ENCODE results near the gene KCNJ12.
"Not testable (repeated sequence)": the region's sequence is repeated elsewhere in the genome, so short reads cannot be mapped to it uniquely, and the experiment has no call there.

Gene KCNJ12

GRCh38 chr17:21421421-21422310 lies 45.5 kb downstream of the KCNJ12 start:
- H3K27me3 ChIP-seq (ENCODE audit: control insufficient read depth in 1 of 2, insufficient read depth in 2 of 2, low read length in 2 of 2); H3K27ac ChIP-seq (ENCODE audit: low read depth, low read length); H3K36me3 ChIP-seq (ENCODE audit: control insufficient read depth in 1 of 2, insufficient read depth in 2 of 2, low read length in 2 of 2); H3K4me3 ChIP-seq (ENCODE audit: low read depth in 1 of 2, low read length in 2 of 2); H3K9ac ChIP-seq (ENCODE audit: low read depth in 1 of 2, low read length in 2 of 2); H3K9me3 ChIP-seq (ENCODE audit: control insufficient read depth in 1 of 2, low read length in 2 of 2); H3K4me1 ChIP-seq (ENCODE audit: control insufficient read depth in 1 of 2, insufficient read depth in 2 of 2, low read length in 2 of 2): not testable (repeated sequence)

- not testable (repeated sequence) for H3K9ac ChIP-seq (ENCODE audit: low read depth in 1 of 2, low read length in 2 of 2); H3K27me3 ChIP-seq (ENCODE audit: control insufficient read depth in 1 of 2, insufficient read depth in 2 of 2, low read length in 2 of 2); H3K36me3 ChIP-seq (ENCODE audit: control insufficient read depth in 1 of 2, insufficient read depth in 2 of 2, low read length in 2 of 2); H3K4me3 ChIP-seq (ENCODE audit: low read depth in 1 of 2, low read length in 2 of 2); H3K27ac ChIP-seq (ENCODE audit: low read depth, low read length); H3K4me1 ChIP-seq (ENCODE audit: control insufficient read depth in 1 of 2, insufficient read depth in 2 of 2, low read length in 2 of 2); H3K9me3 ChIP-seq (ENCODE audit: control insufficient read depth in 1 of 2, low read length in 2 of 2)
Observed at GRCh38 chr17:21422311-21423189, 46.4 kb downstream of the KCNJ12 start.

GRCh38 chr17:21423190-21423493 lies 47.0 kb downstream of the KCNJ12 start:
- H3K27me3 ChIP-seq (ENCODE audit: control insufficient read depth in 1 of 2, insufficient read depth in 2 of 2, low read length in 2 of 2); H3K4me3 ChIP-seq (ENCODE audit: low read depth in 1 of 2, low read length in 2 of 2); H3K27ac ChIP-seq (ENCODE audit: low read depth, low read length); H3K4me1 ChIP-seq (ENCODE audit: control insufficient read depth in 1 of 2, insufficient read depth in 2 of 2, low read length in 2 of 2); H3K36me3 ChIP-seq (ENCODE audit: control insufficient read depth in 1 of 2, insufficient read depth in 2 of 2, low read length in 2 of 2); H3K9ac ChIP-seq (ENCODE audit: low read depth in 1 of 2, low read length in 2 of 2); H3K9me3 ChIP-seq (ENCODE audit: control insufficient read depth in 1 of 2, low read length in 2 of 2): not testable (repeated sequence)

DNA sequence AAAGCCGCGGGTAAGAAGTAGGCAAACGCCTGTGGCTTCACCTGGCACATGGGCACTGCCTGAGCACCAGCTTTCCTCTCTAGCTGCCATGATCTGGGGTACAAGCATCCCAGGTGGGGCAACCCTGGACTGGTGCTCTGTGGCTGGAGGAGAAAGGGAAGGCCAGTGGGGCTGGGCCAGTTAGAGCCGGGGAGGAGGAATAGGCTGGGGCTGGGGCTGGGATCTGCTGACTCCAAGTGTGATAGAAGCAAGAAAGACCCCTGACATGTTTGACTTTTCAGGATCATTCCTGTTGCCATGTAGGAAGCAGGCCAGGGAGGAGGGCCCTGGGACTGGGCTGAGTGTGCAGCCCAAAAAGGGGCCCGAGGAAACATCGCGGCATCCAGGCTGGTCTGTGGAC lies 48.5 kb downstream of the KCNJ12 start:
- not testable (repeated sequence) for H3K36me3 ChIP-seq (ENCODE audit: control insufficient read depth in 1 of 2, insufficient read depth in 2 of 2, low read length in 2 of 2); H3K9me3 ChIP-seq (ENCODE audit: control insufficient read depth in 1 of 2, low read length in 2 of 2); H3K9ac ChIP-seq (ENCODE audit: low read depth in 1 of 2, low read length in 2 of 2); H3K4me1 ChIP-seq (ENCODE audit: control insufficient read depth in 1 of 2, insufficient read depth in 2 of 2, low read length in 2 of 2); H3K27me3 ChIP-seq (ENCODE audit: control insufficient read depth in 1 of 2, insufficient read depth in 2 of 2, low read length in 2 of 2); H3K27ac ChIP-seq (ENCODE audit: low read depth, low read length); H3K4me3 ChIP-seq (ENCODE audit: low read depth in 1 of 2, low read length in 2 of 2)

DNA sequence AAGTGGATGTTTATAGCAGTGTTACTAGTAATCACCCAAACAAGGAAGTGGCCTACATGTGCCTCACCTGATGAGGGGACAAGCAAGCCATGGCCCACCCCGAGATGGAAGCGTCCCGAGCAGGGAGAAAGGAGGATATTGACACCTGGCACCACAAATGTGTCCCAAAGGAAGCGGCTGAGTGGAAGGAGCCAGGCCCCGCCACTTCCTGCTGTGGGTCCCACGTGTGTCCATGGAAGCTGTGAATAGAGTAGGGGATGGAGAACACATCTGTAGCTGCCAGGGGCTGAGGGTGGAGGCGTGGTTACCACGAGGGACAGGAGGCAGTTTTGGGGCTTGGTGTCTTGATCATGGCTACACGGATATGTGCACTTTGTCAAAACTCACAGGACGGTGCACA lies 49.2 kb downstream of the KCNJ12 start:
- Histone ChIP-seq H3K9me3 (ENCODE audit: control insufficient read depth in 1 of 2, low read length in 2 of 2) (no peaks in the 10 kb centered on the region), H3K27me3 (ENCODE audit: control insufficient read depth in 1 of 2, insufficient read depth in 2 of 2, low read length in 2 of 2) (no peaks in the 10 kb centered on the region), H3K4me1 (ENCODE audit: control insufficient read depth in 1 of 2, insufficient read depth in 2 of 2, low read length in 2 of 2) (no peaks in the 10 kb centered on the region), H3K9ac (ENCODE audit: low read depth in 1 of 2, low read length in 2 of 2) (no peak overlapping the region), H3K36me3 (ENCODE audit: control insufficient read depth in 1 of 2, insufficient read depth in 2 of 2, low read length in 2 of 2) (no peaks in the 10 kb centered on the region), H3K27ac (ENCODE audit: low read depth, low read length) (no peak overlapping the region), H3K4me3 (ENCODE audit: low read depth in 1 of 2, low read length in 2 of 2) (no peak overlapping the region)

GRCh38 chr17:21425736-21426135 lies 49.6 kb downstream of the KCNJ12 start:
- Histone ChIP-seq H3K27ac (ENCODE audit: low read depth, low read length) (no peak overlapping the region), H3K27me3 (ENCODE audit: control insufficient read depth in 1 of 2, insufficient read depth in 2 of 2, low read length in 2 of 2) (no peaks in the 10 kb centered on the region), H3K9me3 (ENCODE audit: control insufficient read depth in 1 of 2, low read length in 2 of 2) (no peaks in the 10 kb centered on the region), H3K4me3 (ENCODE audit: low read depth in 1 of 2, low read length in 2 of 2) (no peak overlapping the region), H3K9ac (ENCODE audit: low read depth in 1 of 2, low read length in 2 of 2) (no peak overlapping the region), H3K36me3 (ENCODE audit: control insufficient read depth in 1 of 2, insufficient read depth in 2 of 2, low read length in 2 of 2) (no peaks in the 10 kb centered on the region), H3K4me1 (ENCODE audit: control insufficient read depth in 1 of 2, insufficient read depth in 2 of 2, low read length in 2 of 2) (no peaks in the 10 kb centered on the region)

DNA sequence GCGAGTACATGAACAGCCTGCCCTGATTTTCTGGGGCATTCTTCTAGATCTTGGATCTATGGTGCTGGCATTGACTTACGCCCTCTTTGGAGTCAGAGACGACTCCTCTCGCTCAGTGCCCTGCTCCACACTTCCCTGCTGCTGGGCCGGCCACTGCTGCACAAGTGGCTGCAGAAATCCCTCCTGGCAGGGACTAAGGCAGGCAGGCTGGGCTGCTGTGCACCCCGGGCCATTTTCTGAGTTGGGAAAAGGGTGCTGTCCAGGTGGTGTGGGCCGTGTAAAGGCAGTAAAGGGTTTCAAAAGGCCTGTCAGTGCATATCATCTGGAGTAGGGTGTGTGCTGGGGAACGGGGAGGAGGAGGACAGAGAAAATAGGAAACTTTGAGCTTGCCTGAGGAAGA lies 50.1 kb downstream of the KCNJ12 start:
- H3K27me3 ChIP-seq (ENCODE audit: control insufficient read depth in 1 of 2, insufficient read depth in 2 of 2, low read length in 2 of 2); H3K27ac ChIP-seq (ENCODE audit: low read depth, low read length); H3K36me3 ChIP-seq (ENCODE audit: control insufficient read depth in 1 of 2, insufficient read depth in 2 of 2, low read length in 2 of 2): not testable (repeated sequence)

DNA sequence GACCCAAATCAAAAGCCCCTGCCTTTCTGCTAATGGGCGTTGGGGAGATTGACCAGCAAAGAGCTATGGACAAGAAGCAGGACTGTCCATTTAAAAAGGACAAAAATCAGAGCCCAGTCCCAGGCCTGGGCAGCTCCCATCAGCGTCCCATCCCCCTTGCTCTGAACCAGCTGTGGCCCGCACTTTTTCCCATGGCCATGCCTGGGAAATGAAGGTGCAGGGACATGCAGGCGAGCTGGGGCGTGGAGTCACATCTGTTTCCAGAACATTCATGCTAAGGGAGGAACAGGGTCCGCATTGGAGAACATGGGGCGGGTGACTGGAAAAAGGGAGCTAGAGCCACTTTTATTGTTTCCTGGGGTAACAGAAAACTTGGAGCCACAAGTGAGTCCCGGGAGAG lies 50.7 kb downstream of the KCNJ12 start:
- not testable (repeated sequence) for H3K36me3 ChIP-seq (ENCODE audit: control insufficient read depth in 1 of 2, insufficient read depth in 2 of 2, low read length in 2 of 2); H3K27me3 ChIP-seq (ENCODE audit: control insufficient read depth in 1 of 2, insufficient read depth in 2 of 2, low read length in 2 of 2)

More for the DNA sequence above, 50.1 kb downstream of the KCNJ12 start:
- not testable (repeated sequence) for H3K4me3 ChIP-seq (ENCODE audit: low read depth in 1 of 2, low read length in 2 of 2); H3K9ac ChIP-seq (ENCODE audit: low read depth in 1 of 2, low read length in 2 of 2); H3K4me1 ChIP-seq (ENCODE audit: control insufficient read depth in 1 of 2, insufficient read depth in 2 of 2, low read length in 2 of 2); H3K9me3 ChIP-seq (ENCODE audit: control insufficient read depth in 1 of 2, low read length in 2 of 2)

DNA sequence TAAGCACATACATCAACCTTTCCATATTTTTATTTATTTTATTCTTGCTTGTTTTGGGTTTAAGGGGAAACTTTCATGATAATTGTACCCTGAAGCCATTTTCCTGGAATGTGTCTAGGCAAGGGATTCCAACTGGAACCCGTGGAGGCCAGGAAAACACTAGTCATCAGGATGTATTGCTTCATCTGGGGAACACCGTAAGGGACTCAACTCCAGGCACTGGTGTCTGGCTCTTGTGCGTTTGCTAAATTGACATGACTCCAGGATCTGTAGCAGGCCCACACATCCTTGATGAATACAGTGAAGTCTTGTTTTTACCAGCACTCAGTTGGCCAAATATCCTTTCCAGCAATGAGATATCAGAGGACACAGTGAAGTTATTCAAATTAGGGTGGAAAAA lies 51.6 kb downstream of the KCNJ12 start:
- H3K9ac ChIP-seq (ENCODE audit: low read depth in 1 of 2, low read length in 2 of 2); H3K36me3 ChIP-seq (ENCODE audit: control insufficient read depth in 1 of 2, insufficient read depth in 2 of 2, low read length in 2 of 2); H3K4me1 ChIP-seq (ENCODE audit: control insufficient read depth in 1 of 2, insufficient read depth in 2 of 2, low read length in 2 of 2); H3K9me3 ChIP-seq (ENCODE audit: control insufficient read depth in 1 of 2, low read length in 2 of 2); H3K4me3 ChIP-seq (ENCODE audit: low read depth in 1 of 2, low read length in 2 of 2); H3K27me3 ChIP-seq (ENCODE audit: control insufficient read depth in 1 of 2, insufficient read depth in 2 of 2, low read length in 2 of 2); H3K27ac ChIP-seq (ENCODE audit: low read depth, low read length): not testable (repeated sequence)

More for the DNA sequence above, 50.7 kb downstream of the KCNJ12 start:
- not testable (repeated sequence) for H3K4me1 ChIP-seq (ENCODE audit: control insufficient read depth in 1 of 2, insufficient read depth in 2 of 2, low read length in 2 of 2); H3K4me3 ChIP-seq (ENCODE audit: low read depth in 1 of 2, low read length in 2 of 2); H3K9me3 ChIP-seq (ENCODE audit: control insufficient read depth in 1 of 2, low read length in 2 of 2); H3K9ac ChIP-seq (ENCODE audit: low read depth in 1 of 2, low read length in 2 of 2); H3K27ac ChIP-seq (ENCODE audit: low read depth, low read length)

- not testable (repeated sequence) for H3K27ac ChIP-seq (ENCODE audit: low read depth, low read length); H3K9ac ChIP-seq (ENCODE audit: low read depth in 1 of 2, low read length in 2 of 2); H3K36me3 ChIP-seq (ENCODE audit: control insufficient read depth in 1 of 2, insufficient read depth in 2 of 2, low read length in 2 of 2); H3K9me3 ChIP-seq (ENCODE audit: control insufficient read depth in 1 of 2, low read length in 2 of 2); H3K27me3 ChIP-seq (ENCODE audit: control insufficient read depth in 1 of 2, insufficient read depth in 2 of 2, low read length in 2 of 2); H3K4me1 ChIP-seq (ENCODE audit: control insufficient read depth in 1 of 2, insufficient read depth in 2 of 2, low read length in 2 of 2); H3K4me3 ChIP-seq (ENCODE audit: low read depth in 1 of 2, low read length in 2 of 2)
Observed at GRCh38 chr17:21428752-21429424, 52.7 kb downstream of the KCNJ12 start.

Measured in duodenal mucosa (tissue), 2 donors.